Mucosa of stomach (tissue), 1 donor: Measurements from ENCODE around the gene PRSS21.

Experiments
- H3K27me3 ChIP-seq: one replicate; pipeline ENCODE4 v1.7.0; 2013; ENCODE audit warnings: mild to moderate bottlenecking, low read length; ENCODE audit not compliant: control insufficient read depth, insufficient read depth
- H3K36me3 ChIP-seq: one replicate; pipeline ENCODE4 v1.7.0; 2013; ENCODE audit warnings: low read length; ENCODE audit not compliant: control insufficient read depth, insufficient read depth
- H3K4me1 ChIP-seq: one replicate; pipeline ENCODE4 v1.7.0; 2013; ENCODE audit warnings: mild to moderate bottlenecking, low read length; ENCODE audit not compliant: control insufficient read depth, insufficient read depth
- H3K4me3 ChIP-seq: one replicate; pipeline ENCODE4 v1.7.0; 2013; ENCODE audit warnings: low read length
- H3K9ac ChIP-seq: one replicate; pipeline ENCODE4 v1.7.0; 2013; ENCODE audit warnings: mild to moderate bottlenecking, low read length, moderate library complexity
- H3K9me3 ChIP-seq: one replicate; pipeline ENCODE4 v1.7.0; 2013; ENCODE audit warnings: mild to moderate bottlenecking, low read length, moderate library complexity; ENCODE audit not compliant: control insufficient read depth
- donor health status: Pancreatic carcinoma.

The PRSS21 gene

DNA sequence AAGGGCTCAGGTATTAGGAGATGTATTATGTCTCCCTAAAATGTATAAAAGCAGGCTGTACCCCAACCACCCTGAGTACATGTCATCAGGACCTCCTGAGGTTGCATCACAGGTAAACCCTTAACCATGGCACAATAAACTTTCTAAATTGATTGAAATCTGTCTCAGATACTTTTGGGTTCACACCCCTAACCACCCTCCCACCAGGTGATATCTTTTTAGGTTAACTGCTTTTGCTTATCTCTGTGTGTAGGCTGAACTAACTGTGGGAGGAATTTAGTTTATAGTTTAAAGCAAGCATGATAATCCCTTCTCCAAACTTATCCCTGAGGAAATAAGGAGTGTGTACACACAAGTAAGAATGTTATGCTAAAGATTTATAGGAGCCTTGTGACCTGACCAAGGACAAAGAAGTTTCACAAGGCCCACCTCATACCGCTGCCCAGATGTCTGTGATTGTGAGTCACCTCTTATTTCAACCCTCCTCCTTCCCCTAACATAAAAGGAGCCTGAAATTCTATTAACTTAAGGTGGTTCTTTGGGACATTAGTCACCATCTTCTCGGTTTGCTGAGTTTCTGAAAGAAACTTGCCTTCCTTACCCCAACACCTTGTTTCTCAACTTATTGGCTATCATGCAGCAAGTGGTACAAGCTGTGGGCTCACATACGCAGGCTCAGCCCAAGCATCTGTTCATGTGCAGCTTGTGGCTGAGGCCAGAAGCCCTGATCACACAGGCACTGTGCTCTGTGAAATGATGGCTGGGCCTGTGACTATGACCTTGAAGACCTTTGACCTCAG, 29.7 kb downstream of the PRSS21 start:
- Histone ChIP-seq H3K4me3 (no peak overlapping the region), H3K27me3 (no peaks in the 10 kb centered on the region), H3K9me3 (no peaks in the 10 kb centered on the region), H3K4me1 (peaks cover 29% of the 10 kb centered on the region), H3K36me3 (no peaks in the 10 kb centered on the region), H3K9ac (peak overlapping the region; percentile 4)

DNA sequence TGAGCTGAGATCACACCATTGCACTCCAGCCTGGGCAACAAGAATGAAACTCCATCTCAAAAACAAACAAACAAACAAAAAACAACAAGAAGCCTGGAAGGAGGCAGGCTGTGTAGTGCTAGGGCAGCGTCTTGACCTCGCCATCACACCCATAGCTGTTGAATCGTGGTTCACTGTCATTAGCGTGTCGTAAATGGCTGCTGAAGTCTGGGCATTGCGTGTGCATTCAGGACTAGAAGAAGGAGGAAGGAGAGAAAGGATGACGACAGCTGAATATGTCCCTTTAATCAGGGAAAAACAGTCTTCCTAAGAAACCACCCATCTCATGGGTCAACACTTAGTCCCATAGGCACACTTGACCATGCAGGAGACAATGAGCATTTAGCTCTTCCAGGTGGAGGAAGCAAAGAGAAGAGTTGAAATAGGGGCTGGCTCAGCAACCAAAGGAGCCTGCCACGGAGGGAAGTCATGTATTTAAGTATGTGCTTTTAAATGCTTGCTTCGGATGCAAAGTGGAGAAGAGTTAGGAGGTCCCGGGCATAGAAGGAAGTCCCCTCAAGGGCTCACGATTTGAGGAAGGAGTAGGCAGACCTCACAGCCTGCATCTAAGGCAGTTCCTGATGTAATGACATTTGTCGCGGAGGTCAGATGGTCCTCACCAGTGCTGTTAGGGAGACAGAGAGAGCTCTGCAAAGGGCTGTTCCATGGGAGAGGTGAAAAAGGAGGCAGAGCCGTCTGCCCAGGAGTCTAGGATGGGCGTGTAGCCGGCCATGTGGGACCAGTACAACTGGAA, 32.1 kb downstream of the PRSS21 start:
- H3K9me3 ChIP-seq: no peaks in the 10 kb centered on the region
- H3K4me3 ChIP-seq: no peak overlapping the region
- H3K27me3 ChIP-seq: no peaks in the 10 kb centered on the region
- H3K9ac ChIP-seq: no peak overlapping the region
- peaks cover 27% of the 10 kb centered on the region for H3K4me1 ChIP-seq
- no peaks in the 10 kb centered on the region for H3K36me3 ChIP-seq

DNA sequence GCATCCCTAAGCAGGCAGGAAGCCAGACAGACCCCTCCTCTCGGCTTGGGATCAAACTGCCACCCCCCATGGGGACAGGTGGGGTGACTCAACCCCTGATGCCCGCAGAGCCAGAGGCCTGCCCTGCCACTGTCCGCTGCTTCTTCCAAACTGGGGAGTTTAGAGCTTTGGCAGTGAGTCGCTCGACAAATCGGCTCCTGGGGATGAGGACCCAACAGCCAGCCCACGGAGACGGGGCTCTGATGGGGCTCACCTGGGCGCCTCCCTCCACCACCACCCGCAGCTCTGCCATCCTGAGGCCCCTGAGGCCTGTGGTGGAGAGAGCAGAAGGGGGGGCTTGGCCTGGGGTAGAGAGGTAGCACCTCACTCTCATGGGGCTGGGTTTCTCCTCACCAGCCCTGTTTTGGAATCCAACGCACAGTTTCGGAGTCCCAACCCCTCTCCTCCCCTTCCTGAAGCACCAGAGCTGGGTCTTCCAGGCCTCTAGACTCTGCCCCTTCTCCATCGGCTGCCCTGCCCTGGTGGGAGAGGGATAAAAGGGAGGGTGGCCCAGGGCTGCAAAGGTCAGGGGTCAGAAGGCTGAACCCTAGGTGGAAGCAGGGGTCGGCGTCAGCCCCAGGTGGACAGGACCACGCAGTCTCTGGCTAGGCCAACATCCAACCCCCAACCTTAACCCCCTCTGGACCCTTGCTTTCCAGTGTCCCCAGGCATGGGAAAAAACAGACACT, 35.1 kb downstream of the PRSS21 start:
- Histone ChIP-seq H3K27me3 (no peaks in the 10 kb centered on the region), H3K4me3 (no peak overlapping the region), H3K36me3 (no peaks in the 10 kb centered on the region), H3K9me3 (peaks cover 5% of the 10 kb centered on the region), H3K9ac (no peak overlapping the region), H3K4me1 (peaks cover 36% of the 10 kb centered on the region)

DNA sequence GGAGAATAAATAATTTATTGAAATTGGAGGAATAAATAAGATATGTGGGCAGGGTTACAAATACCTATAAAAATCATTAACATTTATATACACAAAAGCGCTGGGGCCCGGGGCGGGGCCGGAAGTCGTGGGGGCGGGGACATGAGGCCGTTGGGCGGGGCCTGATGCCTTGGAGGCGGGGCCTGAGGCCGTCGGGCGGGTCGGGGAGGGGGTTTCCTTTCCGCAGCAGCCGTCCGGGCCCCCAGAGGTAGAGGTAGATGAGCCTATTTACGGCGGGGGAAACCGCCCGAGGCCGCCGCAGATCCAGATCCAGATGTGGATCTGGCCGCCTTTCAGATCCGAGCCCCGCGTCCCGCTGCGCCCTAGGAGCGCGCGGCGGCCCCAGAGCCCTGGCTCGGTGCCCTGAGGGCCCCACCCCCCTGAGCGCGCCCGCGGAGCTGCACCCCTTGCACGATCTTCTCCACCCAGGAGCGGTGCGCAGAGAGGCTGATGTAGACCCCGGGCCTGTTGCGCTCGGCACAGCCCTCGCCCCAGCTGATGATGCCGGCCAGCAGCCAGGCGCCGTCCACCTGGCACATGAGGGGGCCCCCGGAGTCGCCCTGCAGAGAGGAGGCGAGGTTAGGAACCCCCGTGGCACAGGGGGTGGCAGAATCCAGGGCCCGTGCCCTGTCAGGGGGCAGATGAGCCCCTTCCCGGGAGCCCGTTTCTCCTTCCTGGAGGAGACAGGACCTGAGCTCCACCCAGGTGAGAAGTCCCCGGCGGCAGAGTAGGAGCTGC, 35.9 kb downstream of the PRSS21 start:
- Histone ChIP-seq H3K9me3 (peaks cover 5% of the 10 kb centered on the region), H3K9ac (no peak overlapping the region), H3K4me1 (peaks cover 40% of the 10 kb centered on the region), H3K27me3 (peaks cover 5% of the 10 kb centered on the region), H3K4me3 (no peak overlapping the region), H3K36me3 (no peaks in the 10 kb centered on the region)

DNA sequence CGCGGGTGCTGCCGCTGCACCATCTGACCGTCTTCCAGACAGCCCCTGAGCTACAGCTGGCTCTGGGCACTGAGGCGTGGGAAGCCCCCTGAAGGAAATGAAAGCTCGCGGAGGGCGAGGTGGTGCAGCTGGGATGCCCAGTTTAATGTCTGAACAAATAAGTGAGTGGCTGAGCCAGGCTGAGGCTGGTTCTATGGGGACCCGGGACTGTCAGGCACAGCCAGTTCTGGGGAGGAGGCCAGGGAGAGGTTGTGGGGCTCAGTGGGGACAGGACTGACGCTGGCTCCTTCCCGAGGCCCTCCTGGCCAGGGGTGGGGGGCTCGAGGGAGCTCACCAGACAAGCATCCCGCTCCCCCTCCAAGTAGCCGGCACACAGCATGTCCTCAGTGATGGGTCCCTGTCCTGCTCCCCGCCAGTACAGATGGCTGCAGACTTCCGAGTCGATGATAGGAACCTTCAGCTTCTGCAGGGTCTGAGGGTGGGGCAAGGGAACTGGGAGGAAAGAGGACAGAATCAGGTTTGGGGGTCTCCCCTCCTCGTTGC, 36.6 kb downstream of the PRSS21 start:
- H3K9ac ChIP-seq: no peak overlapping the region
- no peaks in the 10 kb centered on the region for H3K36me3 ChIP-seq
- H3K4me3 ChIP-seq: no peak overlapping the region
- H3K9me3 ChIP-seq: peaks cover 5% of the 10 kb centered on the region
- H3K27me3 ChIP-seq: peaks cover 11% of the 10 kb centered on the region
- H3K4me1 ChIP-seq: peaks cover 45% of the 10 kb centered on the region

DNA sequence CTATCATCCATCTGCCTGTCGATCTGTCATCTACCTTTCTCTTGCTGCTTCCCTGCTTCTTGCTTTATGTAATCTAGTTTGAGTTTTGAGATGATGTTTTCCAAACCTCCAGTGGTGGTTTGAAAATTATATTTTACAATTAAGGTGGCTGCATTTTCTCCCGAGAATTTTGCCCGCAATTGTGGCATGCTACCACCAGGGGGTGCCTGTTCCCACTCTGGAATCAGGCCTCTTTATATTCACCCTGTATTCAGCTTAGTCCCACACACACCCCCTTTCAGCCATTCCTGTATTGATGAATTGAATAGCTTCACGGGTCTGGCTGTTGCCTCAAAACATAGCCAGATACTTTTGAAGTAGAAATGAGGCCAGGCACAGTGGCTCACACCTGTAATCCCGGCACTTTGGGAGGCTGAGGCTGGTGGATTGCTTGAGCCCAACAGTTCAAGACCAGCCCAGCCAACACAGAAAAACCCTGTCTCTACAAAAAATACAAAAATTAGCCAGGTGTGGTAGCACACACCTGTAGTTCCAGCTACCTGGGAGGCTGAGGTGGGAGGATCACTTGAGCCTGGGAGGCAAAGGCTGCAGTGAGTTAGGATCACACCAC, 37.8 kb downstream of the PRSS21 start:
- H3K27me3 ChIP-seq: peaks cover 11% of the 10 kb centered on the region
- peaks cover 45% of the 10 kb centered on the region for H3K4me1 ChIP-seq
- no peak overlapping the region for H3K9ac ChIP-seq
- H3K4me3 ChIP-seq: no peak overlapping the region
- no peaks in the 10 kb centered on the region for H3K36me3 ChIP-seq
- H3K9me3 ChIP-seq: peaks cover 5% of the 10 kb centered on the region

DNA sequence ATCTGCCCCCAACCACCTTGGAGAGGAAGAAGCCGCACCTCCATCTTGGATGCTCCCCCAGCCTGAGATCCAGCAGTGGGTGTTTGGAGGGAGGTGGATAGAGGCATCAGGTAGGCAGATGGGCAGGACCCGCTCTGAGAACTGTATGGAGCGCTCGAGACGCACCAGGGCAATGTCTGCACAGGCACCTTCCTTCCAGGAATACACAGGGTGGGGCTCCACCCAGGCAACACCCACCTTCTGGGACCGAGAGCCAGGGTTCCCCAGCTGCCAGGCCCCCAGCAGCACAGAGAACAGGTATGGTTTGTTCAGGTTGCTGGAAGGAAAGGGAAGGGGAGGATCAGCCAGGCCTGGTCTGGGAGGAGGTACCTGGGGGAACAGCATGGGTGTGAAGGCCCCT, 38.5 kb downstream of the PRSS21 start:
- no peak overlapping the region for H3K4me3 ChIP-seq
- peaks cover 11% of the 10 kb centered on the region for H3K27me3 ChIP-seq
- peaks cover 38% of the 10 kb centered on the region for H3K4me1 ChIP-seq
- no peaks in the 10 kb centered on the region for H3K36me3 ChIP-seq
- no peak overlapping the region for H3K9ac ChIP-seq
- H3K9me3 ChIP-seq: peaks cover 5% of the 10 kb centered on the region

DNA sequence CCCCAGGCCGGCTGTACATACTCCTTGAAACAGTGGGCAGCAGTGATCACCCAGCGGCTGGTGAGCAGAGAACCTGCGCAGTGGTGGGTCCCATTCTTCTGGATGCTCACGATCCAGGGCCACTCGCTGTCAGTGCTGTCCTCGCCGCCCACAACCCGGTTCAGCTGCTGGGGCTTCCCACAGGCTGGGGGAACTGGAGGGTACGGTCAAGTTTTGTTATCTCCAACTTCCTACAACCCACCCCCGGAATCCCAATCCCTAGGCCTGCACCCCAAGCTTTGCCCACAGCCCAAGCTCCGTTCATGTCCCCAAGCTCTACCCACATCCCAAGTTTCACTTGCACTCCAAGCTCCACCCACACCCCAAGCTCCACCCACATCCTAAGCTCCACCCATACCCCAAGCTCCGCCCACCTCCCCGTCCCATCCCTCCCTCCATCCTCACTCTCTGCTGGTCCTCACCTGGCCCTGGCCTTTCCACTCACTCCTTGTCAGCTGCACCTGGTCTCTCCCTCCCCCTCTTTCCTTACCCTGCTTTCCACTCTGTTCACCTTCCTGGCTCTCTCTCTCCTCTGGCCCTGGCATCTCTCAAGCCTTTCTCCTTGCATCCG, 39.1 kb downstream of the PRSS21 start:
- peaks cover 5% of the 10 kb centered on the region for H3K9me3 ChIP-seq
- peaks cover 11% of the 10 kb centered on the region for H3K27me3 ChIP-seq
- H3K4me1 ChIP-seq: peaks cover 38% of the 10 kb centered on the region
- no peak overlapping the region for H3K4me3 ChIP-seq
- no peak overlapping the region for H3K9ac ChIP-seq
- H3K36me3 ChIP-seq: no peaks in the 10 kb centered on the region

DNA sequence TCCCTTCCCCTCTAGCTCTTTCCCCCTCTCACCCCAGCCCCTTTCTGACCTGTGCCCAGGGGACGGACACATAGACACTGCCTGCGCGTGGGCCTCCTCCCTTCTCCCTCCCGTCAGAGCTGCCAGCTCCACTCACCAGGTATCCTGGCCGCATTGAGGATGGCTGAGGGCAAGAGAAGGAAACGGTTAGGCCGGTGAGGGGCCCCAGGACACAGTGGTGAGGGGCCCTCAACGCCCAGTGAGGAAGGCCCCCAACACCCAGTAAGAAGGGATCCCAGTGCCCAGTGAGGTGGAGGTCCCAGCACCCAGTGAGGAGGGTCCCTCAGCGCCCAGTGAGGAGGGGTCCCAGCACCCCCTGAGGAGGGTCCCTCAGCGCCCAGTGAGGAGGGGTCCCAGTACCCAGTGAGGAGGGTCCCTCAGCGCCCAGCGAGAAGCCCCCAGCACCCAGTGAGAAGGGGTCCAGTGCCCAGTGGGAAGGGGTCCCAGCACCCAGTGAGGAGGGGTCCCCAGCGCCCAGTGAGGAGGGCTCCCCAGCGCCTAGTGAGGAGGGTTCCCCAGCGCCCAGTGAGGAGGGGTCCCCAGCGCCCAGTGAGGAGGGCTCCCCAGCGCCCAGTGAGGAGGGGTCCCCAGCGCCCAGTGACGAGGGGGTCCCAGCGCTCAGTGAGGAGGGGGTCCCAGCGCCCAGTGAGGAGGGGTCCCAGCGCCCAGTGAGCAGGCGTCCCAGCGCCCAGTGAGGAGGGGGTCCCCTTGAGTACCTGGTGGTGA, 39.8 kb downstream of the PRSS21 start:
- H3K9ac ChIP-seq: peak overlapping the region; percentile 72
- H3K36me3 ChIP-seq: no peaks in the 10 kb centered on the region
- H3K4me1 ChIP-seq: peaks cover 34% of the 10 kb centered on the region
- H3K4me3 ChIP-seq: no peak overlapping the region
- H3K27me3 ChIP-seq: peaks cover 11% of the 10 kb centered on the region
- H3K9me3 ChIP-seq: peaks cover 5% of the 10 kb centered on the region

DNA sequence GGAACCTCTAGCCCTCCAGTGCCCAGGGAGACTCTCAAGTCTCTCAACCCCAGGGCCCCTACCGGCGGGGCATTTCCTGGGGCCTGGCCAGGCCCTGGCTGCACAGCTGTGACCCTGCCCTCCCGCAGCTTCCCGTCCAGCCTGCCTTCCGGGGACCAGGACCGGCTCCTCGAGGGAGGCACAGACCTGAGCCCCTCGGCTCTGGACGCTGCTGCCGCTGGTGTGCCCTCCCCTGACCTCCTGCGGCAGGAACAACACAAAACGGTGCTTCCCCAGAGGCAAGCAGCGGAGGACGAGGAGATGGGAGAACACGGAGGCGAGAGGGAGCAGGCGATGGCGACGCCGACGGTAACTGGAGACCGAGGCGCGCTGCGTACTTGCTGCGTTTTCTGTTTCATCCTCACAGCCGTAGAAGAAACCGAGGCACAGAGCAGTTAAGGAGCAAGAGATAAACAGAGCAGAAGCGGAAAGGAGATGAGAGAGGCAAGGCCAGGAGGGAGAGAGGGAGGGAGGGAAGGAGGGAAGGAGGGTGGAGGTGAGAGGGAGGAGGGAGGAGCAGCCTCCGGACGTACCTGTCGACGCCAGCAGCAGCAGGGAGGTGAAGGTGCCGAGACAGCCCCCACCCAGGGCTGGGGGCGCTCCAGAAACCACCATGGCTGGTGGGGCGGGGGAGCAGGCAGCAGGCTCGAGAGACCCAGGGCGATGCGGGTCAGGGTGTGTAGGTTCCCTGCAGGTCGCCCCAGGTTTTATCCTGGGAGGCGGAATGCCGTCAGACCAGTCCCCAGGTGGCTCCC, 40.6 kb downstream of the PRSS21 start, which contains the start of gene PRSS22:
Gene PRSS22, minus strand, starts transcription at position 720 of the 794 bp plus-strand sequence. Its CDS starts 66 bp downstream, at position 654.
- H3K27me3 ChIP-seq: peaks cover 11% of the 10 kb centered on the region
- H3K4me1 ChIP-seq: peaks cover 30% of the 10 kb centered on the region
- H3K9me3 ChIP-seq: peaks cover 5% of the 10 kb centered on the region
- H3K4me3 ChIP-seq: peak within 1 kb of the TSS; percentile 46
- no peaks in the 10 kb centered on the region for H3K36me3 ChIP-seq
- peak within 1 kb of the TSS; percentile 72 for H3K9ac ChIP-seq
